HG03460 (cell line): ENCODE results near the gene PCDHB7.
"Not testable (repeated sequence)": the region's sequence is repeated elsewhere in the genome, so short reads cannot be mapped to it uniquely, and the experiment has no call there.

ENCODE experiments used
- ATAC-seq: cut with Tn5 transposase; IDR thresholded peaks from one replicate; pipeline ENCODE4 v1.9.1; 2021; ENCODE audit not compliant: unreplicated experiment

Gene PCDHB7

GRCh38 chr5:141172381-141173204 lies at the start of gene PCDHB7:
PCDHB7 (plus strand) TSS chr5:141172644; CDS start chr5:141172836, 192 bp downstream.
- ATAC-seq: no peak

DNA sequence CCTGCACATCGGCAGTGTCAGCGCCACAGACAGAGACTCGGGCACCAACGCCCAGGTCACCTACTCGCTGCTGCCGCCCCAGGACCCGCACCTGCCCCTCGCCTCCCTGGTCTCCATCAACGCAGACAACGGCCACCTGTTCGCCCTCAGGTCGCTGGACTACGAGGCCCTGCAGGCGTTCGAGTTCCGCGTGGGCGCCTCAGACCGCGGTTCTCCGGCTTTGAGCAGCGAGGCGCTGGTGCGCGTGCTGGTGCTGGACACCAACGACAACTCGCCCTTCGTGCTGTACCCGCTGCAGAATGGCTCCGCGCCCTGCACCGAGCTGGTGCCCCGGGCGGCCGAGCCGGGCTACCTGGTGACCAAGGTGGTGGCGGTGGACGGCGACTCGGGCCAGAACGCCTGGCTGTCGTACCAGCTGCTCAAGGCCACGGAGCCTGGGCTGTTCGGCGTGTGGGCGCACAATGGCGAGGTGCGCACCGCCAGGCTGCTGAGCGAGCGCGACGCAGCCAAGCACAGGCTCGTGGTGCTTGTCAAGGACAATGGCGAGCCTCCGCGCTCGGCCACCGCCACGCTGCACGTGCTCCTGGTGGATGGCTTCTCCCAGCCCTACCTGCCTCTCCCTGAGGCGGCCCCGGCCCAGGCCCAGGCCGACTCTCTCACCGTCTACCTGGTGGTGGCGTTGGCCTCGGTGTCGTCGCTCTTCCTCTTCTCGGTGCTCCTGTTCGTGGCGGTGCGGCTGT lies 48.9 kb upstream of the PCDHB7 start:
- not testable (repeated sequence) for ATAC-seq

GRCh38 chr5:141127305-141127704 lies 45.1 kb upstream of the PCDHB7 start:
- no peak for ATAC-seq

- ATAC-seq: no peak
These were observed 37.3 kb upstream of the PCDHB7 start, which contains the start of gene PCDHB5 for GRCh38 chr5:141135030-141135717. PCDHB5 (plus strand) TSS chr5:141135206; CDS start chr5:141135435, 229 bp downstream.

DNA sequence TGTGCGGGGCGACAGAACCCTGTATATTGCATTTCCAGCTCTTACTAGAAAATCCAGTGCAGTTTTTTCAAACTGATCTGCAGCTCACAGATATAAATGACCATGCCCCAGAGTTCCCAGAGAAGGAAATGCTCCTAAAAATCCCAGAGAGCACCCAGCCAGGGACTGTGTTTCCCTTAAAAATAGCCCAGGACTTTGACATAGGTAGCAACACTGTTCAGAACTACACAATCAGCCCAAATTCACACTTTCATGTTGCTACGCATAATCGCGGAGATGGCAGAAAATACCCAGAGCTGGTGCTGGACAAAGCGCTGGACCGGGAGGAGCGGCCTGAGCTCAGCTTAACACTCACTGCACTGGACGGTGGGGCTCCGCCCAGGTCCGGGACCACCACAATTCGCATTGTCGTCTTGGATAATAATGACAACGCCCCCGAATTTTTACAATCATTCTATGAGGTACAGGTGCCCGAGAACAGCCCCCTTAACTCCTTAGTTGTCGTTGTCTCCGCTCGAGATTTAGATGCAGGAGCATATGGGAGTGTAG lies 36.7 kb upstream of the PCDHB7 start:
- ATAC-seq: no peak

DNA sequence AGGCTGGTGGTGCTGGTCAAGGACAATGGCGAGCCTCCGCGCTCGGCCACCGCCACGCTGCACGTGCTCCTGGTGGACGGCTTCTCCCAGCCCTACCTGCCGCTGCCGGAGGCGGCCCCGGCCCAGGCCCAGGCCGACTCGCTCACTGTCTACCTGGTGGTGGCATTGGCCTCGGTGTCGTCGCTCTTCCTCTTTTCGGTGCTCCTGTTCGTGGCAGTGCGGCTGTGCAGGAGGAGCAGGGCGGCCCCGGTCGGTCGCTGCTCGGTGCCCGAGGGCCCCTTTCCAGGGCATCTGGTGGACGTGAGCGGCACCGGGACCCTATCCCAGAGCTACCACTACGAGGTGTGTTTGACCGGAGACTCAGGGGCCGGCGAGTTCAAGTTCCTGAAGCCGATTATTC lies 35.1 kb upstream of the PCDHB7 start:
- ATAC-seq: not testable (repeated sequence)

DNA sequence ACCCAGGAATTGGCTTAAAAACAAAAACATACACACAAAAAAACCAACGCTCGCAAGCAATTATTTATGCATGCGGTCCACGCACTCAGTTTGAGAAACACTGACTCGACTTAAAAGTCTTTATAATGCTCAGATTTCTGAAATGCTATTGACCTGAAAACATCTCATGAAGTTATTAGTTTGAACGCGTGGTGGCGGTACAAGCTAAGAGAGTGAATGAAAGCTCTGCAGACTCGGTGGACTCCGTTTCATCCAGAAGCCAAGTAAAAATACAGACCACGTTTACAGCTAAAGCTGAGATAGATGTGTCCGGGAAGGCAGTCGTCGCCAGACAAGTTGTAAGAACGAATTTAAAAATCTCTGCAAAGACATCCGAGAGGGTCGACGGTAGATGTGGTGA lies 22.6 kb upstream of the PCDHB7 start, which contains the start of gene PCDHB6:
Gene PCDHB6 (plus strand): TSS at position 246 of the 400 bp plus-strand sequence. CDS start 201 bp downstream, outside the sequence.
- ATAC-seq: no peak

- no peak for ATAC-seq
These were observed 22.0 kb upstream of the PCDHB7 start for GRCh38 chr5:141150224-141150992.

DNA sequence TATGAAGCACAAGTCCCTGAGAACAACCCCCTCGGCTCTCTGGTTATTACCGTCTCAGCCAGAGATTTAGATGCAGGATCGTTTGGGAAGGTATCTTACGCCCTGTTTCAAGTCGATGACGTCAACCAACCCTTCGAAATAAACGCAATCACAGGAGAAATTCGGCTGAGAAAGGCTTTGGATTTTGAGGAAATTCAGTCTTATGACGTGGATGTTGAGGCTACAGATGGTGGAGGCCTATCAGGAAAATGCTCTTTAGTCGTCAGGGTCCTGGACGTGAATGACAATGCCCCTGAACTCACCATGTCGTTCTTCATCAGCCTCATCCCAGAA lies 21.5 kb upstream of the PCDHB7 start:
- no peak for ATAC-seq

DNA sequence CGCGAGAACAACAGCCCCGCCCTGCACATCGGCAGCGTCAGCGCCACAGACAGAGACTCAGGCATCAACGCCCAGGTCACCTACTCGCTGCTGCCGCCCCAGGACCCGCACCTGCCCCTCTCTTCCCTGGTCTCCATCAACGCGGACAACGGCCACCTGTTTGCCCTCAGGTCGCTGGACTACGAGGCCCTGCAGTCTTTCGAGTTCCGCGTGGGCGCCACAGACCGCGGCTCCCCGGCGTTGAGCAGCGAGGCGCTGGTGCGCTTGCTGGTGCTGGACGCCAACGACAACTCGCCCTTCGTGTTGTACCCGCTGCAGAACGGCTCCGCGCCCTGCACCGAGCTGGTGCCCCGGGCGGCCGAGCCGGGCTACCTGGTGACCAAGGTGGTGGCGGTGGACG lies 20.8 kb upstream of the PCDHB7 start:
- not testable (repeated sequence) for ATAC-seq

GRCh38 chr5:141152096-141152495 lies 20.3 kb upstream of the PCDHB7 start:
- not testable (repeated sequence) for ATAC-seq

DNA sequence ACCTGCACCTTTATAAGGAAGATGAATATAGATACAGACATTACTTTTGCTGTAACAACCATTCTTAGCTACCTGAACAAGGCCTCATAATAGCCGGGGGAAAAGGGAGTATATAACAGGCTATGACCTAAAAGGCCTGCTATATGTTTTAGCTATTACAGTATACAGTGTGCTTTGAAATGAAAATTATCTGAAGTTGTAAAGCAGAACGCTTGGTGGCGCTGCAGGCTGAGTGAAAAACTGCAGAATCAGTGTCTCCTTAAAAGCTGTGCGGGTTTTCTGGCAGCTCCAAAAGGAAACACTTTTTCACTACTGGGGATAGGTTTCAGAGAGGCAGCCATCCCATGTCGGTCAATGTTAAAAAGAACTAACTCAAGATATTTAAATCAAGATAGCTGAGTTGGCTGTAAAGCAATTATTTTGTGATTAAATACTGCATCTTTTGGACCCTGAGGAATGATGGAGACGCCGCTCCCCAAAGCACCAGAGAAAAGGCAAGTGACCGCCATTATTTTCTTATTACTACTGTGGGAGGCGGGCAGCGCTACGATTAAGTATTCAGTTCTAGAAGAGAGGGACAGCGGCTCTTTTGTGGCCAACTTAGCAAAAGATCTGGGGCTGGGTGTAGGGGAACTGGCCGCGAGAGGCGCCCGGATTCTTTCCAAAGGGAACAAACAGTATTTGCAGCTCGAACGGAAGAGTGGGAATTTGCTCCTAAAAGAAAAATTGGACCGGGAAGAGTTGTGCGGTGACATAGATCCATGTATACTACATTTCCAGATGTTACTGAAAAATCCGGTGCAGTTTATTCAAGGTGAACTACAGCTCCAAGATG lies 16.7 kb upstream of the PCDHB7 start:
- ATAC-seq: no peak

DNA sequence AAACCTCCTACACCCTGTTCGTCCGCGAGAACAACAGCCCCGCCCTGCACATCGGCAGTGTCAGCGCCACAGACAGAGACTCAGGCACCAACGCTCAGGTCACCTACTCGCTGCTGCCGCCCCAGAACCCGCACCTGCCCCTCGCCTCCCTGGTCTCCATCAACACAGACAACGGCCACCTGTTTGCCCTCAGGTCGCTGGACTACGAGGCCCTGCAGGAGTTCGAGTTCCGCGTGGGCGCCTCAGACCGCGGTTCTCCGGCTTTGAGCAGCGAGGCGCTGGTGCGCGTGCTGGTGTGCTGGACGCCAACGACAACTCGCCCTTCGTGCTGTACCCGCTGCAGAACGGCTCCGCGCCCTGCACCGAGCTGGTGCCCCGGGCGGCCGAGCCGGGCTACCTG lies 15.1 kb upstream of the PCDHB7 start:
- not testable (repeated sequence) for ATAC-seq

GRCh38 chr5:141157901-141158300 lies 14.5 kb upstream of the PCDHB7 start:
- not testable (repeated sequence) for ATAC-seq

DNA sequence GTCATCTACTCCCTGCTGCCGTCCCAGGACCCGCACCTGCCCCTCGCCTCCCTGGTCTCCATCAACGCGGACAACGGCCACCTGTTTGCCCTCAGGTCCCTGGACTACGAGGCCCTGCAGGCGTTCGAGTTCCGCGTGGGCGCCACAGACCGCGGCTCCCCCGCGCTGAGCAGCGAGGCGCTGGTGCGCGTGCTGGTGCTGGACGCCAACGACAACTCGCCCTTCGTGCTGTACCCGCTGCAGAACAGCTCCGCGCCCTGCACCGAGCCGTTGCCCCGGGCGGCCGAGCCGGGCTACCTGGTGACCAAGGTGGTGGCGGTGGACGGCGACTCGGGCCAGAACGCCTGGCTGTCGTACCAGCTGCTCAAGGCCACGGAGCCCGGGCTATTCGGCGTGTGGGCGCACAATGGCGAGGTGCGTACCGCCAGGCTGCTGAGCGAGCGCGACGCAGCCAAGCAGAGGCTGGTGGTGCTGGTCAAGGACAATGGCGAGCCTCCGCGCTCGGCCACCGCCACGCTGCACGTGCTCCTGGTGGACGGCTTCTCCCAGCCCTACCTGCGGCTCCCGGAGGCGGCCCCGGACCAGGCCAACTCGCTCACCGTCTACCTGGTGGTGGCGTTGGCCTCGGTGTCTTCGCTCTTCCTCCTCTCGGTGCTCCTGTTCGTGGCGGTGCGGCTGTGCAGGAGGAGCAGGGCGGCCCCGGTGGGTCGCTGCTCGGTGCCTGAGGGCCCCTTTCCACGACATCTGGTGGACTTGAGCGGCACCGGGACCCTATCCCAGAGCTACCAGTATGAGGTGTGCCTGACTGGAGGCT lies 2.1 kb downstream of the PCDHB7 start:
- not testable (repeated sequence) for ATAC-seq

DNA sequence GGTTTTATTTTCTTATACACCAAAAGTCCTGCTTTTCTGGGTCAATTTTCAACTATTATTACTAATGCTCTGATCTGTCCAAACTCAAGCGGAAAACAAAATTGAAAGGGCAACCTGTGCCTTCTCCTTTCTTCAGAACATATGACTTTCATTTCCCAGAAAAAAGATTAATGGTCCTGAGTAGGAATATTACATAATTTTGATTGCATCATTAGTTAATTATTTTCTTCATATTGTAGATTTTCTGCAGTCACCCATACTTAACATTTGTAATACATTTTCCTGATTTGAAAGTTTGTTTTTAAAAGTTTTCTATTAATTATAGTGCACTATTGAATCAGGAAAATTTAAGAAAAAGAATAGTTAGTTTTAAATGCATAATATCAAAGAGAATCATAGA lies 3.5 kb downstream of the PCDHB7 start:
- no peak for ATAC-seq

DNA sequence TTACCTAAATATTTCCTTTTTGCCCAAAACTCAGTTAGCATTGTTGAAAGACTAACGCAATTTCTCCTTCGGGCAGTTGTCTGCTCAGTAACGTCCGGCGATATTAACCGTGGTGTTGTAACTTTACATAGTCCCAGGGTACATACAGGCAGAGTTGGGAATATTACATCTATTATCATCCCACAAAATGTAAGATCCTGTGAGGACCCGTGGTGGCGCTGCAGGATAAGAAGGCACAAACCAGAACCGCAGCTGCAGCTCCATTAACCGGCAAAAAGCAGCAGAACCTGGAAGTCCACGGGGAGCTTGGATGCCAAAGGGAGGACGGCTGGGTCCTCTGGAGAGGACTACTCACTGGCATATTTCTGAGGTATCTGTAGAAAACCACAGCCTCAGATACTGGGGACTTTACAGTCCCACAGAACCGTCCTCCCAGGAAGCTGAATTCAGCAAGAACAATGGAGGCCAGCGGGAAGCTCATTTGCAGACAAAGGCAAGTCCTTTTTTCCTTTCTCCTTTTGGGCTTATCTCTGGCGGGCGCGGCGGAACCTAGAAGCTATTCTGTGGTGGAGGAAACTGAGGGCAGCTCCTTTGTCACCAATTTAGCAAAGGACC lies 5.2 kb downstream of the PCDHB7 start, which contains the start of gene PCDHB8:
Gene PCDHB8 (plus strand): TSS at position 214 of the 615 bp plus-strand sequence. CDS start 245 bp downstream, at position 459.
- not testable (repeated sequence) for ATAC-seq

DNA sequence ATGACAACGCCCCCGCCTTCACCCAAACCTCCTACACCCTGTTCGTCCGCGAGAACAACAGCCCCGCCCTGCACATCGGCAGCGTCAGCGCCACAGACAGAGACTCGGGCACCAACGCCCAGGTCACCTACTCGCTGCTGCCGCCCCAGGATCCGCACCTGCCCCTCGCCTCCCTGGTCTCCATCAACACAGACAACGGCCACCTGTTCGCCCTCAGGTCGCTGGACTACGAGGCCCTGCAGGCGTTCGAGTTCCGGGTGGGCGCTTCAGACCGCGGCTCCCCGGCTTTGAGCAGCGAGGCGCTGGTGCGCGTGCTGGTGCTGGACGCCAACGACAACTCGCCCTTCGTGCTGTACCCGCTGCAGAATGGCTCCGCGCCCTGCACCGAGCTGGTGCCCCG lies 6.9 kb downstream of the PCDHB7 start:
- not testable (repeated sequence) for ATAC-seq
